ENCODE results near the gene KCNMA1.

GRCh38 chr10:77530011-77530410, 107.6 kb downstream of the KCNMA1 start:
- TF ChIP-seq CTCF (IDR thresholded peaks at IDR 0.05) (no peak), POLR2A (IDR thresholded peaks at IDR 0.05) (no peak)
